Measurements from ENCODE around the gene PAX6.

Gene PAX6

GRCh38 chr11:31799435-31800397 lies 11.4 kb downstream of the PAX6 start (continued):
- no peak for TF ChIP-seq ZFP30 (CRISPR knock-in tag; IDR thresholded peaks at IDR 0.05)
- TF ChIP-seq TOX (CRISPR knock-in tag; IDR thresholded peaks at IDR 0.05; ENCODE audit: borderline replicate concordance), result no peak
- no peak for TF ChIP-seq BACH2 (CRISPR knock-in tag; IDR thresholded peaks at IDR 0.05; ENCODE audit: borderline replicate concordance)

GRCh38 chr11:31798554-31799434 lies 12.3 kb downstream of the PAX6 start:
- peak; percentile 62 for ATAC-seq
- TF ChIP-seq ESRRG (CRISPR knock-in tag; IDR thresholded peaks at IDR 0.05) (no peak), ISL1 (CRISPR knock-in tag; IDR thresholded peaks at IDR 0.05) (no peak), ZNF70 (CRISPR knock-in tag; IDR thresholded peaks at IDR 0.05) (no peak), ZNF8 (CRISPR knock-in tag; IDR thresholded peaks at IDR 0.05) (no peak), BACH2 (CRISPR knock-in tag; IDR thresholded peaks at IDR 0.05; ENCODE audit: borderline replicate concordance) (no peak), RARB (CRISPR knock-in tag; IDR thresholded peaks at IDR 0.05) (no peak), ZC3H10 (CRISPR knock-in tag; IDR thresholded peaks at IDR 0.05) (no peak), POU6F1 (CRISPR knock-in tag; IDR thresholded peaks at IDR 0.05; ENCODE audit: borderline replicate concordance, low read depth) (no peak), TOX (CRISPR knock-in tag; IDR thresholded peaks at IDR 0.05; ENCODE audit: borderline replicate concordance) (no peak), SNAI2 (CRISPR knock-in tag; IDR thresholded peaks at IDR 0.05) (no peak), ARNTL (CRISPR knock-in tag; IDR thresholded peaks at IDR 0.05; ENCODE audit: borderline replicate concordance, low read depth) (no peak), TCF4 (CRISPR knock-in tag; IDR thresholded peaks at IDR 0.05; ENCODE audit: borderline replicate concordance) (no peak), GLIS3 (CRISPR knock-in tag; IDR thresholded peaks at IDR 0.05) (no peak)

GRCh38 chr11:31798057-31798553 lies 13.0 kb downstream of the PAX6 start:
- TF ChIP-seq ESRRG (CRISPR knock-in tag; IDR thresholded peaks at IDR 0.05), result no peak
- TF ChIP-seq TOX (CRISPR knock-in tag; IDR thresholded peaks at IDR 0.05; ENCODE audit: borderline replicate concordance), result no peak
- no peak for TF ChIP-seq CSRNP3 (CRISPR knock-in tag; IDR thresholded peaks at IDR 0.05)
- TF ChIP-seq CREB5 (CRISPR knock-in tag; IDR thresholded peaks at IDR 0.05; ENCODE audit: low read depth), result no peak
- no peak for TF ChIP-seq PATZ1 (CRISPR knock-in tag; IDR thresholded peaks at IDR 0.05; ENCODE audit: borderline replicate concordance)
- TF ChIP-seq ZNF565 (CRISPR knock-in tag; conservative IDR thresholded peaks at IDR 0.05; ENCODE audit: low read depth), result no peak
- TF ChIP-seq ARNTL (CRISPR knock-in tag; IDR thresholded peaks at IDR 0.05; ENCODE audit: borderline replicate concordance, low read depth), result no peak
- no peak for TF ChIP-seq OSR1 (CRISPR knock-in tag; IDR thresholded peaks at IDR 0.05)
- TF ChIP-seq SNAI2 (CRISPR knock-in tag; IDR thresholded peaks at IDR 0.05), result no peak
- no peak for TF ChIP-seq GLIS3 (CRISPR knock-in tag; IDR thresholded peaks at IDR 0.05)
- no peak for TF ChIP-seq POU6F1 (CRISPR knock-in tag; IDR thresholded peaks at IDR 0.05; ENCODE audit: borderline replicate concordance, low read depth)
- no peak for TF ChIP-seq BACH2 (CRISPR knock-in tag; IDR thresholded peaks at IDR 0.05; ENCODE audit: borderline replicate concordance)
- TF ChIP-seq TSHZ2 (CRISPR knock-in tag; IDR thresholded peaks at IDR 0.05), result no peak
- no peak for TF ChIP-seq ZFP3 (CRISPR knock-in tag; IDR thresholded peaks at IDR 0.05)
- TF ChIP-seq PPARA (CRISPR knock-in tag; IDR thresholded peaks at IDR 0.05; ENCODE audit: borderline replicate concordance), result no peak
- TF ChIP-seq ZNF8 (CRISPR knock-in tag; IDR thresholded peaks at IDR 0.05), result no peak
- peak; percentile 18; the same call in 2 of the 3 replicates for ATAC-seq
